Osteocyte (in vitro differentiated cells): ENCODE measurements around the gene LCE1C. TPM values are rescaled to one million over a fixed set of nuclear protein-coding genes. Genes with fewer than 3 reads are reported as not detected.

Experiments used
- DNase-seq: peaks from one replicate; pipeline ENCODE4 v3.0.0; 2021; ENCODE audit warnings: mixed read lengths; ENCODE audit not compliant: unreplicated experiment; ENCODE audit errors: extremely low spot score
- H3K27ac Mint-ChIP-seq: one replicate; pipeline ENCODE4 v1.8.0; 2021; ENCODE audit warnings: mild to moderate bottlenecking, mixed read lengths; ENCODE audit not compliant: unreplicated experiment
- H3K27me3 Mint-ChIP-seq: one replicate; pipeline ENCODE4 v1.8.0; 2021; ENCODE audit warnings: mixed read lengths; ENCODE audit not compliant: unreplicated experiment
- H3K36me3 Mint-ChIP-seq: one replicate; pipeline ENCODE4 v1.8.0; 2021; ENCODE audit warnings: mixed read lengths; ENCODE audit not compliant: unreplicated experiment
- H3K4me1 Mint-ChIP-seq: one replicate; pipeline ENCODE4 v1.8.0; 2021; ENCODE audit warnings: mixed read lengths; ENCODE audit not compliant: unreplicated experiment
- H3K4me3 Mint-ChIP-seq: one replicate; pipeline ENCODE4 v1.8.0; 2021; ENCODE audit warnings: mild to moderate bottlenecking, moderate library complexity, mixed read lengths; ENCODE audit not compliant: unreplicated experiment
- H3K9me3 Mint-ChIP-seq: one replicate; pipeline ENCODE4 v1.8.0; 2021; ENCODE audit warnings: mixed read lengths; ENCODE audit not compliant: unreplicated experiment
- total RNA-seq: library from RNA; stranded (reverse); gene quantifications from 2 replicates; pipeline ENCODE4 v1.2.1, GENCODE V29; 2021
- TF ChIP-seq, protein P1 (sequence below): fragments of 200-600 bp; sonication (generic); IDR thresholded peaks from 2 replicates; pipeline ENCODE4 v1.5.0; 2021; ENCODE audit warnings: antibody characterized with exemption, mild to moderate bottlenecking, moderate library complexity

LCE1C gene
- total RNA-seq, 1 donor from 2014 or later, result not detected

DNA sequence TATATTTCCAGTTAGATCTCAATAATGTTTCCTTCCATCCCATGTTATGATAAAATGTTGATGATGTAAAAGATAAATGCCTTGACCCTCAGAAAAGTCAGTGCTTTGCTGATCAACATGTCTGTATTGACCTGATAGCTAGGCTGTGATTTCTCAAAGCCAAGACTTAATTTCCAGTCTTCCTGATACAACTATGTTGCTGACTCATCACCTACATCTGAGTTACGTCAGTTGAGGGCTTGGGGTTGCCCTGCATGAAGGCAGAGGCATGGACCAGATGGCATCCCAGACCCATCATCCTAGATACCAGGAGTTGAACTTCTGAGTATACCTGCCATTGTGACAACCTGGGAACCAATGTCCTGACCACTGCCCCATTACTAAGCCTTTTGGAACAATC, 5.1 kb downstream of the LCE1C start:
- TF ChIP-seq, protein P1, sequence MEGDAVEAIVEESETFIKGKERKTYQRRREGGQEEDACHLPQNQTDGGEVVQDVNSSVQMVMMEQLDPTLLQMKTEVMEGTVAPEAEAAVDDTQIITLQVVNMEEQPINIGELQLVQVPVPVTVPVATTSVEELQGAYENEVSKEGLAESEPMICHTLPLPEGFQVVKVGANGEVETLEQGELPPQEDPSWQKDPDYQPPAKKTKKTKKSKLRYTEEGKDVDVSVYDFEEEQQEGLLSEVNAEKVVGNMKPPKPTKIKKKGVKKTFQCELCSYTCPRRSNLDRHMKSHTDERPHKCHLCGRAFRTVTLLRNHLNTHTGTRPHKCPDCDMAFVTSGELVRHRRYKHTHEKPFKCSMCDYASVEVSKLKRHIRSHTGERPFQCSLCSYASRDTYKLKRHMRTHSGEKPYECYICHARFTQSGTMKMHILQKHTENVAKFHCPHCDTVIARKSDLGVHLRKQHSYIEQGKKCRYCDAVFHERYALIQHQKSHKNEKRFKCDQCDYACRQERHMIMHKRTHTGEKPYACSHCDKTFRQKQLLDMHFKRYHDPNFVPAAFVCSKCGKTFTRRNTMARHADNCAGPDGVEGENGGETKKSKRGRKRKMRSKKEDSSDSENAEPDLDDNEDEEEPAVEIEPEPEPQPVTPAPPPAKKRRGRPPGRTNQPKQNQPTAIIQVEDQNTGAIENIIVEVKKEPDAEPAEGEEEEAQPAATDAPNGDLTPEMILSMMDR, result no peak
- no peaks in the 10 kb centered on the region for H3K36me3 Mint-ChIP-seq
- no peaks in the 10 kb centered on the region for H3K4me1 Mint-ChIP-seq
- H3K27me3 Mint-ChIP-seq, result no peaks in the 10 kb centered on the region
- DNase-seq, result no peak
- H3K27ac Mint-ChIP-seq, result no peak overlapping the region
- H3K9me3 Mint-ChIP-seq, result peaks cover 5% of the 10 kb centered on the region
- no peak overlapping the region for H3K4me3 Mint-ChIP-seq

GRCh38 chr1:152796421-152796820, 10.0 kb downstream of the LCE1C start, which contains the start of gene LCE1D:
LCE1D (plus strand) TSS chr1:152796721; CDS start chr1:152797795, 1,074 bp downstream.
- Mint-ChIP-seq H3K27me3 (no peaks in the 10 kb centered on the region), H3K9me3 (peaks cover 4% of the 10 kb centered on the region), H3K27ac (no peak within 1 kb of the TSS), H3K4me1 (no peaks in the 10 kb centered on the region), H3K4me3 (no peak within 1 kb of the TSS), H3K36me3 (no peaks in the 10 kb centered on the region)
- DNase-seq, result no peak
- TF ChIP-seq, protein P1, result no peak

DNA sequence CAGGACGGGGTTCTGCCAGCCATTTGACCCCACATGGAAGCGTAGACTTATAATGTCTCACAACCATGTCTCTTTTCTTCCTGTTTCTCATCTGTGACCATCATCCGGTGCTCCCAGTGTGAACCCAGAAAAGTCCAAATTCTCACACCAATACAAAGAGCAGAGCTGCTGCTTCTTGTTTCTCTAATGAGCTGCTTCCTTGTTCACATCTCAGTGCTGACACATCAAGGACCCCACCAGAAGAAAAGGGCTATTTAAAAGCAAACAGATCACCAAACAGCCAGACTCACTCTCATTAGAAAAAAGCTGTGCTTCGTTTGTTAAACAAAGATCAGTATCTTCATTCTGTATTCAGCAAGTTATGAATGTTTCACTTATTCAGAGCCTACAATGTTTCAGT, 10.8 kb downstream of the LCE1C start:
- TF ChIP-seq, protein P1, result no peak
- H3K27ac Mint-ChIP-seq, result no peak overlapping the region
- no peaks in the 10 kb centered on the region for H3K27me3 Mint-ChIP-seq
- H3K36me3 Mint-ChIP-seq, result no peaks in the 10 kb centered on the region
- DNase-seq, result no peak
- H3K4me1 Mint-ChIP-seq, result no peaks in the 10 kb centered on the region
- H3K4me3 Mint-ChIP-seq, result no peak overlapping the region
- no peaks in the 10 kb centered on the region for H3K9me3 Mint-ChIP-seq

- no peaks in the 10 kb centered on the region for H3K36me3 Mint-ChIP-seq
- H3K4me1 Mint-ChIP-seq, result no peaks in the 10 kb centered on the region
- H3K4me3 Mint-ChIP-seq, result no peak within 1 kb of the TSS
- no peaks in the 10 kb centered on the region for H3K27me3 Mint-ChIP-seq
- H3K27ac Mint-ChIP-seq, result no peak within 1 kb of the TSS
- DNase-seq, result no peak
- TF ChIP-seq, protein P1, result no peak
- H3K9me3 Mint-ChIP-seq, result no peaks in the 10 kb centered on the region
Observed at GRCh38 chr1:152786077-152786476, 20.4 kb downstream of the LCE1C start, which contains the start of gene LCE1E. LCE1E (plus strand) TSS chr1:152786257; CDS start chr1:152787300, 1,043 bp downstream.

DNA sequence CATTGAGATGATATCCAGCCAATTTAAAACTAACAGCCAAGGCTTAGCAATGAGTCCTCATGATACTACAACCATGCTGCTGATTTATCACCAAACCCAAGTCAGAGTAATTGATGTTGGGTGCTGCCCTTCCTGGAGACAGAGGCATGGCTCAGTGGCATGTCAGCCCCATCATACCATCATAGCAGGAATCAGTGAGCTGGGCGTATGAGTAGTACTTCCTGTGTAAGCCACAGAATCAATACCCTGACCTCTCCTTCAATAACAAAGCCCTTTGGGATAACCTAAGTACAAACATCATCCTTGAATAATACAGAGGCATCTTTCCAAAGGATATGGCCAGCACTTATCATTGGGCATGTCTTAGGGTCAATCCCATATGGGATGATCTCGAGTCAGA, 23.4 kb downstream of the LCE1C start:
- no peak overlapping the region for H3K4me3 Mint-ChIP-seq
- DNase-seq, result no peak
- no peaks in the 10 kb centered on the region for H3K36me3 Mint-ChIP-seq
- H3K9me3 Mint-ChIP-seq, result no peaks in the 10 kb centered on the region
- H3K27ac Mint-ChIP-seq, result no peak overlapping the region
- H3K27me3 Mint-ChIP-seq, result no peaks in the 10 kb centered on the region
- TF ChIP-seq, protein P1, result no peak
- H3K4me1 Mint-ChIP-seq, result no peaks in the 10 kb centered on the region
